ENCODE measurements around the gene L1TD1. TPM values are rescaled to one million over a fixed set of nuclear protein-coding genes. Genes with fewer than 3 reads are reported as not detected.
"Not testable (repeated sequence)": the region's sequence is repeated elsewhere in the genome, so short reads cannot be mapped to it uniquely, and the experiment has no call there.

L1TD1 gene
- total RNA-seq, 4 donors from 2014 or later, result not detected

DNA sequence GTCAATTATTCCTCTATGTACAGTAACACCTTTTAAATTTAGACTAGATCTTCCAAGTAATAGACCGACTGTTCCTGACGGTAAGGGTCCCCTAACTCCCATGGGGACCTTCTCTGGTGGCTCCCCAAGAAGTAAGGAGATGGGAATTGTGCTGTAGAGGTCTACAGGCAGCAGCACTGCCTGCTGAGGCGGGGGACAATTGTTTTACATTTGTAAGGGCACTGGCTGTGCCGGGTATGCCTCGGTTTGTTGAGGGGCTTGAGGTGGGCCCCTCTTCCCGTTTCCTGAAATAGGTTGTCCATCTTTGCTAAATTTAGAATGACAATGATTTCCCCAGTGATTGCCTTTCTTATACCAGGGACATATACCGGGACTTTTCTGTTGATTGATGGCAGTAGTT, 13.1 kb upstream of the L1TD1 start:
- Histone ChIP-seq H3K4me1 (no peaks in the 10 kb centered on the region), H3K27me3 (no peaks in the 10 kb centered on the region), H3K27ac (no peak overlapping the region), H3K4me3 (no peak overlapping the region), H3K9me3 (no peaks in the 10 kb centered on the region), H3K36me3 (no peaks in the 10 kb centered on the region)
- ATAC-seq, result no peak
- no peak for TF ChIP-seq POLR2A (IDR thresholded peaks at IDR 0.05)
- TF ChIP-seq, protein P1, sequence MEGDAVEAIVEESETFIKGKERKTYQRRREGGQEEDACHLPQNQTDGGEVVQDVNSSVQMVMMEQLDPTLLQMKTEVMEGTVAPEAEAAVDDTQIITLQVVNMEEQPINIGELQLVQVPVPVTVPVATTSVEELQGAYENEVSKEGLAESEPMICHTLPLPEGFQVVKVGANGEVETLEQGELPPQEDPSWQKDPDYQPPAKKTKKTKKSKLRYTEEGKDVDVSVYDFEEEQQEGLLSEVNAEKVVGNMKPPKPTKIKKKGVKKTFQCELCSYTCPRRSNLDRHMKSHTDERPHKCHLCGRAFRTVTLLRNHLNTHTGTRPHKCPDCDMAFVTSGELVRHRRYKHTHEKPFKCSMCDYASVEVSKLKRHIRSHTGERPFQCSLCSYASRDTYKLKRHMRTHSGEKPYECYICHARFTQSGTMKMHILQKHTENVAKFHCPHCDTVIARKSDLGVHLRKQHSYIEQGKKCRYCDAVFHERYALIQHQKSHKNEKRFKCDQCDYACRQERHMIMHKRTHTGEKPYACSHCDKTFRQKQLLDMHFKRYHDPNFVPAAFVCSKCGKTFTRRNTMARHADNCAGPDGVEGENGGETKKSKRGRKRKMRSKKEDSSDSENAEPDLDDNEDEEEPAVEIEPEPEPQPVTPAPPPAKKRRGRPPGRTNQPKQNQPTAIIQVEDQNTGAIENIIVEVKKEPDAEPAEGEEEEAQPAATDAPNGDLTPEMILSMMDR (IDR thresholded peaks at IDR 0.05 in 4 of 5, conservative IDR thresholded peaks at IDR 0.05 in 1 of 5), result no peak
- in situ Hi-C loops (cut with MboI; ENCODE audit: low sequenced_read_pairs in 4 of 4) (loop anchor here in 2 of 4 donors (25.0 kb wide), 1 partner anchor 556 kb away; no protein-coding TSS in a partner anchor), intact Hi-C loops (cut with DNase I; ENCODE audit: low total_unique reads) (no loop called here)
- DNase-seq, result no peak

GRCh38 chr1:62182157-62182556, 12.5 kb upstream of the L1TD1 start:
- in situ Hi-C loops (cut with MboI; ENCODE audit: low sequenced_read_pairs in 4 of 4), result loop anchor here in 2 of 4 donors (25.0 kb wide), 1 partner anchor 555 kb away; no protein-coding TSS in a partner anchor
- H3K36me3 ChIP-seq; DNase-seq; H3K27ac ChIP-seq; ATAC-seq; H3K4me1 ChIP-seq; intact Hi-C loops (cut with DNase I; ENCODE audit: low total_unique reads); H3K4me3 ChIP-seq; H3K27me3 ChIP-seq; H3K9me3 ChIP-seq: not testable (repeated sequence)

DNA sequence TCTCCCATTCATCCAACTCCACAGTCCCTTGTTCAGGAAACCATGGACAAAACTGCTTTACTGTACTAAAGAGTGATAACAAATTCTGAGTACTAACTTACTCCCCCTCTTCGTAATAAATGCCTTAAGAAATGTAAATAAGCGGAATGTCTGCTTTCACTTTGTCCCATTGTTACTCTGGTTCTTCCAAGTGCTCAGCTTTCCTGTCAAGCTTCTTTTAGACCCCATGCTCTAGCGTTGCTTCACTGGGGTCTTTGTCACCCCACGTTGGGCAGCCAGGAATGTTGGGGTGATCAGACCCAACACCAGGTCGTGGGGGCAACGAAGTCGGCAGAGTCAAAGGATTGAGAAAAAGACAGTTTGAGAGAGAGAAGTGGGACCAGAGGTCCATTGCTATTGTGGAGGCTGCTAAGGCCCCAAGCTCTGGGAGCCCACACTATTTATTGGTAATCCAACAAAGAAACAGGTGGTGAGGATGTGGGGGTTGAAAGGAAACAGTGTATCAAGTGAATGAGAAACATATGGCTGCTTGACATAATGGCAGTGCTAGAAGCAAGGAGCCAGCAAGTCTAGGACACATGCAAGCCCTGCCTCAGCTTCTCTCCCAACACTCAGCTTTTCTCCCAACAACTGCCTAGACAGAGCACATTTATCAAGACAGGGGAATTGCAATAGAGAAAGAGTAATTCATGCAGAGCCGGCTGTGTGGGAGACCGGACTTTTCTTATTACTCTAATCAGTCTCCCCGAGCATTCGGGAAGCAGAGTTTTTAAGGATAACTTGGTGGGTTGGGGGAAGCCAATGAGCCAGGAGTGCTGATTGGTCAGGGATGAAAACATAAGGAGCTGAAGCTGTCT, 11.3 kb upstream of the L1TD1 start:
- in situ Hi-C loops (cut with MboI; ENCODE audit: low sequenced_read_pairs in 4 of 4), result loop anchor here in 2 of 4 donors (25.0 kb wide), 1 partner anchor 554 kb away; no protein-coding TSS in a partner anchor
- H3K9me3 ChIP-seq; H3K4me1 ChIP-seq; DNase-seq; H3K4me3 ChIP-seq; H3K36me3 ChIP-seq; intact Hi-C loops (cut with DNase I; ENCODE audit: low total_unique reads); ATAC-seq; H3K27ac ChIP-seq; H3K27me3 ChIP-seq: not testable (repeated sequence)

- in situ Hi-C loops (cut with MboI; ENCODE audit: low sequenced_read_pairs in 4 of 4), result loop anchor here in 2 of 4 donors (25.0 kb wide), 1 partner anchor 553 kb away; no protein-coding TSS in a partner anchor
Observed at GRCh38 chr1:62184336-62184735, 10.3 kb upstream of the L1TD1 start.

GRCh38 chr1:62185233-62185632, 9.4 kb upstream of the L1TD1 start:
- DNase-seq; H3K9me3 ChIP-seq; H3K4me1 ChIP-seq; H3K36me3 ChIP-seq; H3K27ac ChIP-seq; H3K27me3 ChIP-seq; H3K4me3 ChIP-seq; intact Hi-C loops (cut with DNase I; ENCODE audit: low total_unique reads); ATAC-seq: not testable (repeated sequence)
- in situ Hi-C loops (cut with MboI; ENCODE audit: low sequenced_read_pairs in 4 of 4), result loop anchor here in 2 of 4 donors (25.0 kb wide), 1 partner anchor 552 kb away; no protein-coding TSS in a partner anchor

More at GRCh38 chr1:62184336-62184735, 10.3 kb upstream of the L1TD1 start:
- H3K36me3 ChIP-seq, result no peaks in the 10 kb centered on the region
- TF ChIP-seq, protein P1 (IDR thresholded peaks at IDR 0.05 in 4 of 5, conservative IDR thresholded peaks at IDR 0.05 in 1 of 5), result no peak
- TF ChIP-seq POLR2A (IDR thresholded peaks at IDR 0.05), result no peak
- H3K9me3 ChIP-seq, result no peaks in the 10 kb centered on the region
- intact Hi-C loops (cut with DNase I; ENCODE audit: low total_unique reads), result no loop called here
- no peaks in the 10 kb centered on the region for H3K4me1 ChIP-seq
- ATAC-seq (no peak), DNase-seq (no peak)
- H3K4me3 ChIP-seq, result no peak overlapping the region
- no peak overlapping the region for H3K27ac ChIP-seq
- no peaks in the 10 kb centered on the region for H3K27me3 ChIP-seq

DNA sequence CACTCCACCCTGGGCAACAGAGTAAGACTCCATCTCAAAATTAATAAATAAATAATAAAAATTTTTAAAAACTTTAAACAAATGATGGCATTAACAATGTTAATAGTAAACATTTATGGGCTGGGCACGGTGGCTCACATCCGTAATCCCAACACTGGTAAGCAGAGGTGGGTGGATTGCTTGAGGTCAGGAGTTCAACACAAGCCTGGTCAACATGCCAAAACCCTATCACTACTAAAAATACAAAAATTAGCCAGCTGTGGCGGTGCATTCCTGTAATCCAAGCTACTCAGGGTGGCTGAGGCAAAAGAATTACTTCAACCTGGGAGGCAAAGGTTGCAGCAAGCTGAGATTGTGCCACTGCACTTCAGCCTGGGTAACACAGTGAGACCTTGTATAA, 9.0 kb upstream of the L1TD1 start:
- TF ChIP-seq POLR2A (IDR thresholded peaks at IDR 0.05), result no peak
- TF ChIP-seq, protein P1 (IDR thresholded peaks at IDR 0.05 in 4 of 5, conservative IDR thresholded peaks at IDR 0.05 in 1 of 5), result no peak
- H3K4me1 ChIP-seq, result no peaks in the 10 kb centered on the region
- no peak for ATAC-seq
- H3K9me3 ChIP-seq, result no peaks in the 10 kb centered on the region
- no peak overlapping the region for H3K27ac ChIP-seq
- no peaks in the 10 kb centered on the region for H3K27me3 ChIP-seq
- no peak overlapping the region for H3K4me3 ChIP-seq
- no peak for DNase-seq
- in situ Hi-C loops (cut with MboI; ENCODE audit: low sequenced_read_pairs in 4 of 4) (loop anchor here in 2 of 4 donors (25.0 kb wide), 1 partner anchor 552 kb away; no protein-coding TSS in a partner anchor), intact Hi-C loops (cut with DNase I; ENCODE audit: low total_unique reads) (no loop called here)
- H3K36me3 ChIP-seq, result no peaks in the 10 kb centered on the region
